ENCODE results near the gene TXN2.
"Not testable (repeated sequence)": the region's sequence is repeated elsewhere in the genome, so short reads cannot be mapped to it uniquely, and the experiment has no call there.

The TXN2 gene

DNA sequence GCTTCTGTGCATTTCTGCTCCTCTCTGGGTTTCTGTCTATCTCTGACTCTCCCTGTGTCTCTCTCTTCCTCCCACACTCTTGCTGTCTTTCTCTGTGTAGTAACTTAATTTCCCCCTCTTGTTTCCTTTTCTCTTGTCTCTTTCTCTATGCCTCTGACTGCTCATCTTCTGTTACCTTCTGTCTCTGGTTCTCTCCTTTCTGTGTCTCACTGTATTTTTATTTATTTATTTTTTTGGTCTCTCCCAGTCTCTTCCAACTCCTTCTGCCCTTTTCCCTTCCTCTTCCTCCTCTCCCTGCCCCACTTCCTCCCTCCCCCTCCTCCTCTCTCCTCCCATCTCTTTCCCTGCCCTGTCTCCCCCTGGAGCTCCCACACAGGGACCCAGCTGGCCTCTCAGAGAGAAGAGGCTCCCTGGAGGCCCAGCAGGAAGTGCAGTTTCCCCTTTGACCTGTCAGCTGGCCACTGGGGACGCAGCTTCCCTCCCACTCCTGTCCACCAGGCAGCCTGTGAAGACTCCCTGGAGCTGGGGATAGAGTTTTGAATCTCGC is 55.4 kb downstream of the TXN2 start:
- FAIRE-seq = no peak

DNA sequence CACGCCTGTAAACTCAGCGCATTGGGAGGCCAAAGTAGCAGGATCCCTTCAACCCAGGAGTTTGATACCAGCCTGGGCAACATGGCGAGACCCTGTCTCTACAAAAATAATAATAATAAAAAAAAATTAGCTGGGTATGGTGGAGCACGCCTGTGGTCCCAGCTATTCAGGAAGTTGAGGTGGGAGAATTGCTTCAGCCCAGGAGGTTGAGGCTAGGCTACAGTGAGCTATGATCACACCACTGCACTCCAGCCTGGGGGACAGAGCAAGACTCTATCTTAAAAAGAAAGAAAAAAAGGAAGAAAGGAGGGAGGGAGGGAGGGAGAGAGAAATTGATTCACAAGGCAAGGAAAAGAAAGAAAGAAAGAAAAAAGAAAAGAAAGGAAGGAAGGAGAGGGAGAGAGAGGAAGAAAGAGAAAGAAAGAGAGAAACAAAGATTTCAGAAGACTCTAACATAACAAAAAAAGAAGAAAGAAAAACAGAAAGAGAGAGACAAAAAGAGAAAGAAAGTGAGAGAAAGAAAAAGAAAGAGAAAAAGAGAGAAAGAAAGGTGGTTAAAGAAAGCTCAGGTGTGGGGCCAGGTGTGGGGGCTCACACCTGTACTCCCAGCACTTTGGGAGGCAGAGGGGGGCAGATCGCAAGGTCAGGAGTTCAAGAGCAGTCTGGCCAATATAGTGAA is 56.4 kb downstream of the TXN2 start:
- FAIRE-seq = no peak

DNA sequence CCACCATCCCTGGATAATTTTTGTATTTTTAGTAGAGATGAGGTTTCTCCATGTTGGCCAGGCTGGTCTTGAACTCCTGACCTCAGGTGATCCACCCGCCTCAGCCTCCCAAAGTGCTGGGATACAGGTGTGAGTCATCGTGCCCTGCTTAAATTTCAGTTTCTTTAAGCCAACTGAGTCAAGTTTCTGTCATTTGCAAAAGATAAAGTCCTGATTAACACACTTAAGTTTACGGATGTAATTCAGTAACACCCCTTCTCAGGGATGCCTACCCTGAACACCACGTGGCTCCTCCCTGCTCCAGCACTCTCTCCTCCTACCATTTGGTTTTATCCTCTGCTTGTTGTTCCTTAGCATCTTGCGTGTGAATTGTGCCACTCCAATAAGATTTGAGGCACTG is 57.0 kb downstream of the TXN2 start:
- not testable (repeated sequence) for FAIRE-seq

DNA sequence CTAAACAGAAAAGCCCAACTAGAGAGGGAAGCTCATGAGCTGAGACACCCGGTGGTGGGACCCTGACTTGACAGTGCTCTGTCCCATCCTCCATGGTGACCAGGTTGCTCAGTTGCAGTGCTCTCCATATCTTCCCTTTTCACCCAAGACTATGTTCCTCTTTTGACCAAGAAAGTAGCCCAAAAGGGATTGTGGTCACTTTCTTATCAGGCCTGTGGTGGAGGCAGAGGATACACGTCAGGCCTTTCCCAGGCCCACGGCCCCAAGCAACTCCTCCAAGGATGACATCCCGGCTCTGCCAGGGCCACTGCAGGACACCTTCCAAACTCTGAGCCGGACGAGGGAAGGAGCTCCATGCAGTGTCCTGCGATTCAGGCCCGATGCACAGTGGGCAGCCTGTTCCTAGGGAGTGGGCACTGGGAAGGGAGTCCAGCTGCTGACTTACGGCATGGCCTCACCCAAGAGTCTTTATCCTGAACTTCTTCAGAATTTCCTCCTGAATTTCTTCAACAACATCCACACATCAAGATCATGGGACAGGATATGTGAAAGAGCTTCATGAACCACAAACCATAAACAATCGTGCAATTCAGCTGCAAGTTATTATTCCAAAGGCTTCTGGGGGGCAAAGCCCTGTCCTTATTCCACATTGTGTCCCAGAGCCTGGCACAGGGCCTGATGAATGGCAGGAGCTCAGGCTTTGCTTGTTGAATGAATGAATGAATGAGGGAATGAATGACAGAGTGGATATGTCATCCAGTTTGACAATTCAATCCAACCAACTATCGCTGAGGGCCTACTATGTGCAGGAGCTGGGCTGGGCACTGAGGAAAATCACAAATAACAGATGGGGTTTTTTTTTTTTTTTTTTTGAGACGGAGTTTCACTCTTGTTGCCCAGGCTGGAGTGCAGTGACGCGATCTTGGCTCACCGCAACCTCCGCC is 57.7 kb downstream of the TXN2 start:
- FAIRE-seq = no peak

DNA sequence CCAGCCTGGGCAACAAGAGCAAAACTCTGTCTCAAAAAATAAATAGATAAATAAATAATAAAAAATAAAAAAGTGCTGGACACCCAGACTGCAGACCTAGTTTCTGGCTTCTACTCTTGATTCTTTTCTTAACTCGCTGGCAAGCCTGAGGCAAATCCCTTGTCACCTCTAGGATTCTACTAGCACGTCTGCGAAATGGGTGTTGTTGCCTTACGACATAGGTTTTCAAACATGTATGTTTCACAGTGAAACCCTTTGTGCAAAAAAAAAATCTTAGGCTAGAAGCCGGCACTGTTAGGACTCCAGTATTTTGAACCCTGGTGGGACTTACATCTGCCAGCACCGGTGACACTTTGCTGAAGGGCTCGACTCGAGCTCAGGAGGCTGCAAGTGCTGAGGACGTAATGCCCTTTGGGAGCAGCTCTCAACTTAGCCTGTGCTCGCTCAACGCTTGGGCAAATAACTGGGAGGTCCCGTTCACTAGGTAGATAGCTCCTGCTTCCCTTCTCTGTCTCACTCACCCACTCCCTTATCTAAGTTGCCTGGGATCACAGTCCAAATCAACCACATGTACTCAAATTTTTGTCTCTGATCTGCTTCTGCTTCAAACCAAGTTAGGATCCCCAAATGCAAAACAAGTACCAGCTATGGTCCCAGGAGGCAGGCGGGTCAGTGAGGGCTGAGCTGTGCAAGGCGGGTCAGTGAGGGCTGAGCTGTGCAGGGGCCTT is 59.0 kb downstream of the TXN2 start:
- no peak for FAIRE-seq

DNA sequence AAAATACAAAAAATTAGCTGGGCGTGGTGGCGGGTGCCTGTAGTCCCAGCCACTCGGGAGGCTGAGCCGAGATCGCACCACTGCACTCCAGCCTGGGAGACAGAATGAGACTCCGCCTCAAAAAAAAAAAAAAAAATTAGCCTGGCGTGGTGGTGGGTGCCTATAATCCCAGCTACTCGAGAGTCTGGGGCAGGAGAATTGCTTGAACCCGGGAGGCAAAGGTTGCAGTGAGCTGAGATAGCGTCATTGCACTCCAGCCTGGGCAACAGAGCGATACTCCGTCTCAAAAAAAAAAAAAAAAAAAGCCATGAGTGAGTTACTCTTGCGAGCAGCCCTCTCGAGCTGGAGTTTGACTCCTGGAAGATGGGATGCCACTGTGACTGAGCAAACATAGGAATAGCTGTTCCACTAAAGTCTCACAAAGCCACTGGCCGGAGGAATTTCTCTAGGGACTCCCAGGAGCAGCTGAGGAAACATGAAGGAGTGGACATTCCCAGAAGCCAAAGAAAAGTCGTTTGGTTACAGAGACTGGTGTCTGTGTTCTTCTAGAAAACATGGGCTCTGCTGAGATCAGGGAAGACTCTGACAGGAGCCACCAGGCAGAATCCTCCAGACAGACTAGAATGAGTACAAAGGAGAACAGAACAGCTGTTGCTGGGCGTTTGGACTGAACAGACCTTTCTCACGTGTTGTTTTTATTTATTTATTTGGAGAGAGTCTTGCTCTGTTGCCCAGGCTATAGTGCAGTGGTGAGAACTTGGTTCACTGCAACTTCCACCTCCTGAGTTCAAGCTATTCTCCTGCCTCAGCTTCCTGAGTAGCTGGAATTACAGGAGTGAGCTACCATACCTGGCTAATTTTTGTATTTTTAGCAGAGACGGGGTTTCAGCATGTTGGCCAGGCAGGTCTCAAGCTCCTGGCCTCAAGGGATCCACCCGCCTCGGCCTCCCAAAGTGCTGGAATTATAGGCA is 61.2 kb downstream of the TXN2 start:
- no peak for FAIRE-seq

DNA sequence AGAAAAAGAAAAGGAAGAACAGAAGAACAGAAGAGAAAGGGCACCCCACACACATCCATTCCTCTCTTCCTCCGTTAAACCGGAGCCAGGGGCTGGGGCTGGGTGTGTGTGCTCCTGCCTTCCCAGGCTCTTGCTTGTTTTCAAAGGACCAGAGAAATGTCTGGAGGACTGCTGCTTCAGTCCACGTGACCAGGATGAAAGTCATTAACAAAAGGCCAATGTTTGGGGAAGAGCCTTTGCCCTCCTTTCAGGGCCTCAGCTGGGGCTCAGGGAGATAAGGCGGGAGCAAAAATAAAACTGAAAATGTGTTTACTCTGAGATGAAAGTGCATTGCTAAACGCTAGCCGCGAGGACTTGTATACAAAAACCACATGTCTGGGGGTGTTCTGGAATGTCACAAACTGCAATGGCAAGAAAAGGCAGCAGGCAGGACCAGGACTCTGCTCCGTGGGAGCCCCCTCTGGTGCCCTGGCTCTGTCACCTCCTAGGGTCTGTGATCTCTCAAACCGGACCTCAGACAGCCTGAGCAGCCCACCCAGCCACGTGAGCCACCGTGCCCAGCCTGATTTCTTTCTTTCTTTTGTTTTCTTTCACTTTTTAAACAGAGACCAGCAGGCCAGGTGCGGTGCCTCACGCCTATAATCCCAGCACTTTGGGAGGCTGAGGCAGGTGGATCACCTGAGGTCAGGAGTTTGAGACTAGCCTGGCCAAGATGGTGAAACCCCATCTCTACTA is 62.1 kb downstream of the TXN2 start:
- FAIRE-seq = no peak

DNA sequence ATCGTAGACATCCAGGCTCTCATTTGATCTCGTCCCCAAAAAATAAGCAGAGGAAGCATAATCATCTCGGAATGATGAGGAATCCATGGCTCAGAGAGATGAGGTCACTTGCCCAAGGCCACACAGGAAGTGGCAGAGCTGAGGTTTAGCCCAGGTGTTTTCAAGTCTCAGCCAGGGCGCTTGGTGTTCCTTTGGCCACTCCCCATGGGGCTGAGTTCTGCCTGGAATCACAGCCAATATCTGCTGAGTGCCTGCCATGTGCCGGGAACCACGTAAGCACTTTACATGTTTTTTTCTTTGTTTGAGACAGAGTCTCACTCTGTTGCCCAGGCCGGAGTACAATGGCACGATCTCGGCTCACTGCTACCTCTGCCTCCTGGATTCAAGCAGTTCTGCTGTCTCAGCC is 64.2 kb downstream of the TXN2 start:
- FAIRE-seq = no peak
